LNCaP clone FGC (cell line): ENCODE results near the gene TAOK1.

Source experiments
- DNase-seq: peaks from one replicate; pipeline ENCODE4 v3.0.0-alpha.2; 2011; ENCODE audit warnings: low read depth
- H3K4me3 ChIP-seq: 2 replicates; pipeline ENCODE4 v1.5.1; 2011; ENCODE audit warnings: mild to moderate bottlenecking, low read depth, low read length, control low read depth
- CTCF ChIP-seq: IDR thresholded peaks from 2 replicates; pipeline ENCODE4 v1.5.1; 2012; ENCODE audit warnings: mild to moderate bottlenecking; ENCODE audit not compliant: control insufficient read depth, insufficient read depth; ENCODE audit errors: extremely low read depth

TAOK1 gene

GRCh38 chr17:29347831-29348629 is 42.1 kb upstream of the TAOK1 start:
- H3K4me3 ChIP-seq = no peak overlapping the region
- no peak for TF ChIP-seq CTCF
- no peak for DNase-seq

- no peak for DNase-seq
- TF ChIP-seq CTCF = no peak
- no peak overlapping the region for H3K4me3 ChIP-seq
Measured at GRCh38 chr17:29349409-29349808, 40.8 kb upstream of the TAOK1 start.

GRCh38 chr17:29352146-29352545 is 38.0 kb upstream of the TAOK1 start:
- no peak overlapping the region for H3K4me3 ChIP-seq
- DNase-seq = no peak

GRCh38 chr17:29357232-29357631 is 32.9 kb upstream of the TAOK1 start:
- no peak for DNase-seq
- TF ChIP-seq CTCF = no peak
- no peak overlapping the region for H3K4me3 ChIP-seq

More at GRCh38 chr17:29352146-29352545, 38.0 kb upstream of the TAOK1 start:
- TF ChIP-seq CTCF = no peak

- no peak for TF ChIP-seq CTCF
Measured at GRCh38 chr17:29357821-29358232, 32.3 kb upstream of the TAOK1 start.

GRCh38 chr17:29358416-29358815 is 31.7 kb upstream of the TAOK1 start:
- no peak for DNase-seq
- no peak for TF ChIP-seq CTCF
- no peak overlapping the region for H3K4me3 ChIP-seq

More at GRCh38 chr17:29357821-29358232, 32.3 kb upstream of the TAOK1 start:
- no peak overlapping the region for H3K4me3 ChIP-seq
- DNase-seq = no peak

- DNase-seq = no peak
- TF ChIP-seq CTCF = no peak
- no peak overlapping the region for H3K4me3 ChIP-seq
Measured at GRCh38 chr17:29359777-29360176, 30.4 kb upstream of the TAOK1 start.
